Hepatocyte (in vitro differentiated cells): Measurements from ENCODE around the gene LIME1.

Experiments used
- EZH2phosphoT487 ChIP-seq: fragments of 200-600 bp; sonication (generic); IDR thresholded peaks from one replicate; pipeline ENCODE4 v1.6.1; 2018; ENCODE audit warnings: antibody characterized with exemption, mild to moderate bottlenecking, low read depth, moderate library complexity; ENCODE audit not compliant: unreplicated experiment, severe bottlenecking
- TF ChIP-seq, protein P1 (sequence below): fragments of 200-600 bp; sonication (generic); IDR thresholded peaks from 2 replicates; pipeline ENCODE4 v1.5.1; 2016; ENCODE audit warnings: antibody characterized with exemption, mild to moderate bottlenecking; ENCODE audit not compliant: poor library complexity

- TF ChIP-seq, protein P1, sequence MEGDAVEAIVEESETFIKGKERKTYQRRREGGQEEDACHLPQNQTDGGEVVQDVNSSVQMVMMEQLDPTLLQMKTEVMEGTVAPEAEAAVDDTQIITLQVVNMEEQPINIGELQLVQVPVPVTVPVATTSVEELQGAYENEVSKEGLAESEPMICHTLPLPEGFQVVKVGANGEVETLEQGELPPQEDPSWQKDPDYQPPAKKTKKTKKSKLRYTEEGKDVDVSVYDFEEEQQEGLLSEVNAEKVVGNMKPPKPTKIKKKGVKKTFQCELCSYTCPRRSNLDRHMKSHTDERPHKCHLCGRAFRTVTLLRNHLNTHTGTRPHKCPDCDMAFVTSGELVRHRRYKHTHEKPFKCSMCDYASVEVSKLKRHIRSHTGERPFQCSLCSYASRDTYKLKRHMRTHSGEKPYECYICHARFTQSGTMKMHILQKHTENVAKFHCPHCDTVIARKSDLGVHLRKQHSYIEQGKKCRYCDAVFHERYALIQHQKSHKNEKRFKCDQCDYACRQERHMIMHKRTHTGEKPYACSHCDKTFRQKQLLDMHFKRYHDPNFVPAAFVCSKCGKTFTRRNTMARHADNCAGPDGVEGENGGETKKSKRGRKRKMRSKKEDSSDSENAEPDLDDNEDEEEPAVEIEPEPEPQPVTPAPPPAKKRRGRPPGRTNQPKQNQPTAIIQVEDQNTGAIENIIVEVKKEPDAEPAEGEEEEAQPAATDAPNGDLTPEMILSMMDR, result no peak
- TF ChIP-seq EZH2phosphoT487, result no peak
Observed at GRCh38 chr20:63714858-63715257, 21.6 kb upstream of the LIME1 start.
